ENCODE measurements around the gene TCERG1L.

TCERG1L gene

DNA sequence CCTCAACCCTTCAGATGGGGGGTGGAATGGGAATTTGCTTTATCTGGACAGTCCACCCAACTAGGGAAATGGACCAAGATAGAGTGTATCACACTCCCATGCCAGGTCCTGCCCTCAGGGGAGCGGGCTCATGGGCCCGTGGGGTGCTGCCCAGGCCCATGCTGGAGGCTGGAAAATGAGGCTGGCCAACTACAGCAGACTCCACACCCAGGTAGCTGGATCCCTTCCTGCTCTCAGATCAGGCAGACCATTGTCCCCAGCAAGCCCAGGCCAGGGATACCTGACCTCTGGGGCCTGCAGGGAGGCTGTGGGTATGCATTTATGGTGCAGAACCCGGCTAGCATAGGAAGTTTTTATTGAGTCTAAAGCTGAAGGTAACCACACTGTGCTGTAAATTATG lies 162.4 kb downstream of the TCERG1L start:
- no peak overlapping the region for H3K27ac ChIP-seq
- TF ChIP-seq, protein P1, sequence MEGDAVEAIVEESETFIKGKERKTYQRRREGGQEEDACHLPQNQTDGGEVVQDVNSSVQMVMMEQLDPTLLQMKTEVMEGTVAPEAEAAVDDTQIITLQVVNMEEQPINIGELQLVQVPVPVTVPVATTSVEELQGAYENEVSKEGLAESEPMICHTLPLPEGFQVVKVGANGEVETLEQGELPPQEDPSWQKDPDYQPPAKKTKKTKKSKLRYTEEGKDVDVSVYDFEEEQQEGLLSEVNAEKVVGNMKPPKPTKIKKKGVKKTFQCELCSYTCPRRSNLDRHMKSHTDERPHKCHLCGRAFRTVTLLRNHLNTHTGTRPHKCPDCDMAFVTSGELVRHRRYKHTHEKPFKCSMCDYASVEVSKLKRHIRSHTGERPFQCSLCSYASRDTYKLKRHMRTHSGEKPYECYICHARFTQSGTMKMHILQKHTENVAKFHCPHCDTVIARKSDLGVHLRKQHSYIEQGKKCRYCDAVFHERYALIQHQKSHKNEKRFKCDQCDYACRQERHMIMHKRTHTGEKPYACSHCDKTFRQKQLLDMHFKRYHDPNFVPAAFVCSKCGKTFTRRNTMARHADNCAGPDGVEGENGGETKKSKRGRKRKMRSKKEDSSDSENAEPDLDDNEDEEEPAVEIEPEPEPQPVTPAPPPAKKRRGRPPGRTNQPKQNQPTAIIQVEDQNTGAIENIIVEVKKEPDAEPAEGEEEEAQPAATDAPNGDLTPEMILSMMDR (IDR thresholded peaks at IDR 0.05), result no peak
- no peak overlapping the region for H3K4me3 ChIP-seq
- no peak for DNase-seq (ENCODE audit: low spot score)

DNA sequence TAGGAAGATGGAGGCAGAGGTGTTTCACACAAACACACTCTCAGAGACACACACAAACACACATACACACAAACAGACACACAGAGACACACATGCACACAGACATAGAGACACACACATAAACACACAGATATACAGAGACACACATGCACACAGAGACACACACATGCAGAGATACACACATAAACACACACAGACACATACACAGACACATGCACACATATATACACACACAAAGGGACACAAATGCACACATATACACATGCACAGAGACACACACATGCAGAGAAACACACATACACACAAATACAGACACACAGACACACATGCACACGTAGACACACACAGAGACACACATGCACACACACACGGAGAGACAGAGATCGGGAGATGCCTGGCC lies 163.3 kb downstream of the TCERG1L start:
- Histone ChIP-seq H3K4me3 (no peak overlapping the region), H3K27ac (no peak overlapping the region)
- TF ChIP-seq, protein P1 (IDR thresholded peaks at IDR 0.05), result no peak
- no peak for DNase-seq (ENCODE audit: low spot score)

DNA sequence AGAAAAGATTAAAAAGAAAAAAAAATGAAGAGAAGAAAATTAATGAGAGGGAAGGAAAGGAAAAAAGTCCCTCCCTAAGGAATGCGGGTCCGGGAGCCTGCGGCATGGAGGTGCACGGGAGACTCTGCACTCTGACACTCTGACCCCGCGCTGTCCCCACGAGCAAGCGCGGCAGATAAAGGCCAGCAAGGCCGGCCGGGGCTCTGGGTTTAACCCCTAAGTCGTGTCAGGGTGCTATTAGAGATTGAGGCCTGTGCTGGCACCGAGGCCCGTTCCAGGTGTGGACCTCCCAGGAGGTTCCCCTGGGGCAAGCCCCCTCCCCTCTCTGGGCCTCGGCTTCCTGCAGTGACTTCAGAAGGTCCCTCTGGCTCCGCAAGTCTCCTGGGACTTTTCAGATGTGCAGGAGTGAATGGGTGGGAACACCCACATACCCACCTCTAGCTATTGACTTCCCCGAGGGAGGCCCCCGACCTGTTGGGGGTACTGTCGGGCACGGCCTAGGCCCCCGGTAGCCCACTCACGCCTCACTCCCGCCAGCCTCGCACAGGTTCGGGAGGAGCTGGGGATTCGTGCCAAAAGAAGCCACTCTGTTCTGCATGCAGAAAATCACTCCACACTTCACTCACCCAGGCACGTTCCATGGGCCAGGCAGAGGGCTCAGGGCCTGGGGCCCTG lies 164.1 kb downstream of the TCERG1L start:
- Histone ChIP-seq H3K27ac (no peak overlapping the region), H3K4me3 (no peak overlapping the region)
- TF ChIP-seq, protein P1 (IDR thresholded peaks at IDR 0.05), result no peak
- no peak for DNase-seq (ENCODE audit: low spot score)

DNA sequence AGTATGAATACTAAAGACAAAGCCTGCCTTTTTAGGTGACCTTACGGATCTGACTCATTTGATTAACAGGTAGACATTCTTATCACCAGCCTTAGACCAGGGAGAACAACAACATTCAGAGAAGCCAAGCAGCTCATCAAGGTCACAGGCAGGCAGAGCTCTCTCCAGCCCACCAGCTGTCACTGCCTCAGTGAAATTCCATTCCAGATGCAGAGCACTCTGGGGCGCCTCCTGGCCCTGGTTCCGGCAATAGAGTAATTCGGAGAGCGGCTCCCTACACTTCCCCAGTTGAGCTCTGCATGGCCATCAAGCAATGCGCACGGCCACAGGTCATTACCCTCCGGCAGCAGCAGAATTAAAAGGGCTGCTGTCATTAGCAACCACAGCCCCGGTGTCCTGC lies 164.7 kb downstream of the TCERG1L start:
- TF ChIP-seq, protein P1 (IDR thresholded peaks at IDR 0.05), result no peak
- Histone ChIP-seq H3K27ac (no peak overlapping the region), H3K4me3 (no peak overlapping the region)
- DNase-seq (ENCODE audit: low spot score), result no peak

DNA sequence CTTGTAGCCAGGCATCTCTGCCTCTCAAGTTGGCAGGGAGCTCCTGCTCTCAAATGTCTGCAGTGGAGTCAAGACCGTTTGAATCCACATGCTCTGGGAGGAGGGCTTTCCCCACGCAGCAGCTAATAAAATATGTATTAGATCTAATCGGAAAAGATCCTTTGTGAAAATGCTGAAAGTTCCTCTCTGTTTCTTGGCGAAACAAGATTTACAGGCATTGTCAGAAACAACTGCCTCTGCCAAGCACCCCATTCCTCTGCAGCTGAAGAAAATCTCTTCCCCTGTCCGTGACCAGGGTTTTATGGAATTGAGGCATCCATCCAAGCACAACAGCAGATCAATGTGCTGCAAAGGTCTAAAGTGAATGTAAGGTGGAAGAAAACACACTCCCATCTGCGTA lies 165.8 kb downstream of the TCERG1L start:
- TF ChIP-seq, protein P1 (IDR thresholded peaks at IDR 0.05), result no peak
- Histone ChIP-seq H3K4me3 (no peak overlapping the region), H3K27ac (no peak overlapping the region)
- no peak for DNase-seq (ENCODE audit: low spot score)

DNA sequence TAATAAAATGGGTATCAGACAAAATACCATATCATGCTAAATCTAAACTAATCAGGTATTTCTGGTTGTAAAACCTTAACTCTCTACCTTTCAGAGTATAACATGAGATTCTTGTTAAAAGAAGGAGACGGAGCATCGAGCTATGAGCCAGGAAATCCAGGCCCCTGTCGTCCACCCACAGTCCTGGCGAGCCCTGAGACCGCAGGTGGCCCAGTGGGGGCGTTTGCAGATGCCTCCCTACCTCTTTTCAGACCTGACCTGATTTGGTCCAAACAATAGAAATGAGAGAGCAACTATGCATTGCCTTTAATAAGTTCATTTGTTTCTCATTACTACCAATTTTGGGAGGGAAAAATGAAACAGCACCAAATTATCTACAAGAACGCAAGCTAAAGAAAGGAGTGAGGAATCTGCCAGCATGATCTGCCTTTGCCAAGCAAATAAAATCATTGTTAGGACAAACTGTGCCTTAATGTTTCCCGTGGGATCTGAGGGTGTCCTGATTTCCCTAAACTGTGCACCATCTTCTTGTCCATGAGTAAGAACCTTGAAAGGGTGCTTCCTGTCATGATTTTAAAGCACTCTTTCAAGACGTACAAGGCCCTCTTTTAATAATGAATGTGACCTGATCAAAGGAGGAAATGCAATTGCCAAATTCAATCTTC lies 166.7 kb downstream of the TCERG1L start:
- Histone ChIP-seq H3K27ac (no peak overlapping the region), H3K4me3 (no peak overlapping the region)
- no peak for DNase-seq (ENCODE audit: low spot score)
- TF ChIP-seq, protein P1 (IDR thresholded peaks at IDR 0.05), result no peak

DNA sequence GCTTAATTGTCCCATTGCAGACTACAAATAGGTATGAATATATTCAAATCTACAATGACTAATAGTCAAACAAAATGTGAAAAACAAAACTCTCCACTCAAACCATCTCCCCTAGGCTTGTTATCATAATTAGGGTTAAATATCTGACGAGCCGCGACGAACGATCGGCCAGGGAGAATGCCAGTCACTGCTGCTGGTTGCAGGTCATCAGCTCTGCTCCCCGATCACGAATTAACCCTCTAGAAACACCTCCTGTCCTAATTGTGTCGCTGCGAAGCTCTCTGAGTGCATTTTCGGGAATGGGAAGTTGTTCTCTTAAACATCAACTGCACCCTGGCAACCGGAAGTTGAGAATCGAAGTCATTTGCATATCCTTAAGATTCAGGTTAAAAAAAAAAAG lies 167.3 kb downstream of the TCERG1L start:
- H3K27ac ChIP-seq, result no peak overlapping the region
- DNase-seq (ENCODE audit: low spot score), result no peak
- TF ChIP-seq, protein P1 (IDR thresholded peaks at IDR 0.05), result no peak
- no peak overlapping the region for H3K4me3 ChIP-seq

Measured in coronary artery (tissue), 2 donors.